Gastrocnemius medialis (tissue), 4 donors: ENCODE measurements around the gene TPK1. TPM values are rescaled to one million over a fixed set of nuclear protein-coding genes. Genes with fewer than 3 reads are reported as not detected.

ENCODE experiments used
- ATAC-seq, 2 donors: fragments of 150-250 bp; one replicate each; pipeline ENCODE4 v1.9.1; 2016
- DNase-seq, 2 donors: peaks; one replicate each; pipeline ENCODE4 v3.0.0-alpha.2; 2019
- H3K27ac ChIP-seq, 4 donors: fragments of 200-600 bp; sonication (generic); 1 replicate in 1 of 4; 2 replicates in 3 of 4; pipeline ENCODE4 v1.5.1; 2016 to 2018; ENCODE audit warnings: mild to moderate bottlenecking in 2 of 4, moderate library complexity in 1 of 4
- H3K27me3 ChIP-seq, 3 donors: fragments of 200-600 bp; sonication (generic) in 2 of 3; 1 replicate in 1 of 3; 2 replicates in 2 of 3; pipeline versions ENCODE4 v1.5.1 to v1.6.0; 2016 to 2019; ENCODE audit warnings: mild to moderate bottlenecking in 1 of 3, moderate library complexity in 1 of 3
- H3K36me3 ChIP-seq, 2 donors: fragments of 200-600 bp; sonication (generic) in 1 of 2; one replicate each; pipeline ENCODE4 v1.5.1; 2017 to 2018
- H3K4me1 ChIP-seq, 2 donors: fragments of 200-600 bp; sonication (generic) in 1 of 2; one replicate each; pipeline ENCODE4 v1.5.1; 2016 to 2017; ENCODE audit warnings: mild to moderate bottlenecking in 2 of 2
- H3K4me3 ChIP-seq, 4 donors: fragments of 200-600 bp; sonication (generic) in 3 of 4; 1 replicate in 1 of 4; 2 replicates in 3 of 4; pipeline ENCODE4 v1.5.1; 2016 to 2019; ENCODE audit warnings: mild to moderate bottlenecking in 2 of 4
- H3K9me3 ChIP-seq, 3 donors: fragments of 200-600 bp; sonication (generic) in 2 of 3; 1 replicate in 1 of 3; 2 replicates in 2 of 3; pipeline ENCODE4 v1.5.1; 2016 to 2019
- CTCF ChIP-seq, 5 experiments: fragments of 450-650 bp in 3 of 5; fragments of 200-600 bp in 2 of 5; sonication (generic) in 2 of 5; IDR thresholded peaks in 4 of 5; conservative IDR thresholded peaks in 1 of 5; 1 replicate in 4 of 5; 2 replicates in 1 of 5; pipeline ENCODE4 v1.5.1; 2016 to 2019; ENCODE audit warnings: antibody characterized with exemption in 5 of 5, mild to moderate bottlenecking in 3 of 5, moderate library complexity in 3 of 5
- POLR2A ChIP-seq, 2 donors: fragments of 450-650 bp; IDR thresholded peaks; one replicate each; pipeline ENCODE4 v1.6.1; 2017; ENCODE audit warnings: antibody characterized with exemption in 2 of 2, mild to moderate bottlenecking in 2 of 2, moderate library complexity in 2 of 2
- in situ Hi-C, 4 donors: fragments of 200-750 bp; cut with MboI; loops; one replicate each; pipeline versions ENCODE4 v1.15.0 to v1.8.0; 2017; ENCODE audit warnings: low sequenced_read_pairs in 4 of 4
- intact Hi-C: fragments of 100-400 bp; cut with DNase I; formaldehyde crosslinking; loops from one replicate; pipeline ENCODE4 v1.15.1; 2023; ENCODE audit warnings: low total_unique reads
- total RNA-seq, 4 donors: library from RNA; depleted of rRNA; stranded (reverse); fragments of >200 nt; gene quantifications; one replicate each; pipeline versions ENCODE4 v1.1.0 to v1.2.3, GENCODE V29; 2016

TPK1 gene
- total RNA-seq, 4 donors from 2014 or later, result 2.0 to 6.9 (median 2.7) TPM

GRCh38 chr7:144836545-144836842, 641 bp upstream of the TPK1 start:
- Histone ChIP-seq H3K4me1 (peaks cover 11 to 15% of the 10 kb centered on the region in 2 donors), H3K36me3 (no peaks in the 10 kb centered on the region), H3K9me3 (no peaks in the 10 kb centered on the region), H3K27ac (peak overlapping the region; percentile 83 to 90 (median 85)), H3K27me3 (no peaks in the 10 kb centered on the region), H3K4me3 (peak overlapping the region; percentile 58 to 80 (median 68))
- DNase-seq (no peak), ATAC-seq (no peak)
- no peak for TF ChIP-seq CTCF (IDR thresholded peaks at IDR 0.05 in 4 of 5, conservative IDR thresholded peaks at IDR 0.05 in 1 of 5)
- no peak for TF ChIP-seq POLR2A (IDR thresholded peaks at IDR 0.05)
- in situ Hi-C loops, result no loop called here
- intact Hi-C loops, result no loop called here

DNA sequence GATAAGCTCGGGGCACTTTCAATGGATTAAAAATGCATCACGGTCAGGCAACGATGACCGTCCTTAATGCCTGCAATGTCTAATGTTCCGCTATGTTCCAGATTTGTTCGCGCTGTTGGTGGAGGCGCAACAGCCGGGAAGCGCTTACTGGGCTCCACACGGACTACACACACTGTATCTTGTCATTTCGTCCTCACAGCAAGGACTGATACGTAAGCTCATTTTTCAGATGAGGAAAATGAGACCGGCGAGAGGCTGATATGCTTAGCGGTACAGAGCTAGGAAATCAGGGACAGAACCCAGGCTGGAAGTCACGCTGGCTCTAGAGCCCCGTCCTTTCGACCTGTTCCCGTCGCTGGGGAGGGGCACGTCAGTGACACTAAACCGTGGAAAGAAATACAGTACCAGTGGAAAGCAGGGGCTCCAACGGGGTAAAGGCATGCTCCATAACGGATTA, 670 bp downstream of the TPK1 start:
- DNase-seq, result peak; percentile 24 to 25
- H3K4me3 ChIP-seq, result peak overlapping the region; percentile 58 to 80 (median 68)
- peaks cover 11 to 15% of the 10 kb centered on the region in 2 donors for H3K4me1 ChIP-seq
- in situ Hi-C loops (no loop called here), intact Hi-C loops (no loop called here)
- H3K36me3 ChIP-seq, result no peaks in the 10 kb centered on the region
- H3K27ac ChIP-seq, result peak overlapping the region; percentile 83 to 90 (median 85)
- H3K9me3 ChIP-seq, result no peaks in the 10 kb centered on the region
- TF ChIP-seq POLR2A (IDR thresholded peaks at IDR 0.05) (no peak), CTCF (IDR thresholded peaks at IDR 0.05 in 4 of 5, conservative IDR thresholded peaks at IDR 0.05 in 1 of 5) (no peak)
- ATAC-seq, result peak; percentile 73 to 76
- H3K27me3 ChIP-seq, result no peaks in the 10 kb centered on the region

DNA sequence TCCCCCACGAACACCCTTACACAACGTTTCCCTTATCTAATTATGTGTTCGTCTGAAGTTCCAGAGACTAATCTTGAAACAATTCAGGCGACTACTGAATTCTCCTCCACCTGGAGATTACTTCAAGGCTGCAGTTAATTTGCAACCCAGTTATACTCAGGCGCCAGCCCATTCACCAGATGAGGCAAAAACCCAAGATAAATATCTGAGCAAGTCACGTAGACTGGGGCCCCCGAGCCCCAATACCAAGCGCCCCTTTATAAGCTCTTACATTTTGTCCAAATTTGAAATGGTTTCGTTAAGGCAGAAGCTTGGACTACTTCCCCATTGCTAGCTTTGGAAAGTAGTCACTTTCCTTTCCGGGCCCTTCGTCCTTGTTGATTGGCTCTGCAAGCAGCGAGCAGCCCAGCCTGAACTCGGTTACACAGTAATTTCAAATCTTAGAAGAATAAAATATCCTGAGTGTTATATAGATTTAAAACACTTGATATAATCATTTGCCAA, 1.2 kb downstream of the TPK1 start:
- in situ Hi-C loops, result no loop called here
- peak overlapping the region; percentile 83 to 90 (median 85) for H3K27ac ChIP-seq
- no peak for DNase-seq

DNA sequence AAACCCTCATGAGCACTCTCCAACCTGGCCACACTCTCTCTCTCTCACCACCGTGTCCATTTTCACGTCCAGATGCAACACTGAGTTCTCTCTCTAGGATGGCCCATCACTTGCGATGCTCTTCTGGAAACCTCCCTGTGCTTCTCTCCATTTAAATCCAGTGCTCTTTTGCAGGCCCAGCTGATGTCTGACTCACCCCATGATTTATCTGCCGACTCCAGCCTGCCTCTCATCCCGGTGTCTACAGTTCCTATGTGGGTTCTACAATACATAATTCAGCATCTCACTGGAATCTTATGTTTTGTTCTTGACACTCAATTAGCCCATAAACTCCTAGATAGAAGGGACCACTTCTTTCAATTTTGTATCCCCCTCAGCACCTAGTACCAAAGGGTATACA, 5.0 kb downstream of the TPK1 start:
- Histone ChIP-seq H3K4me1 (peaks cover 6 to 12% of the 10 kb centered on the region in 2 donors), H3K27me3 (no peaks in the 10 kb centered on the region), H3K27ac (no peak overlapping the region), H3K9me3 (no peaks in the 10 kb centered on the region), H3K36me3 (no peaks in the 10 kb centered on the region), H3K4me3 (no peak overlapping the region)
- intact Hi-C loops (no loop called here), in situ Hi-C loops (no loop called here)
- DNase-seq (no peak), ATAC-seq (no peak)
- TF ChIP-seq POLR2A (IDR thresholded peaks at IDR 0.05) (no peak), CTCF (IDR thresholded peaks at IDR 0.05 in 4 of 5, conservative IDR thresholded peaks at IDR 0.05 in 1 of 5) (no peak)

More for the DNA sequence above, 1.2 kb downstream of the TPK1 start:
- Histone ChIP-seq H3K27me3 (no peaks in the 10 kb centered on the region), H3K4me3 (peak overlapping the region; percentile 58 to 80 (median 68)), H3K9me3 (no peaks in the 10 kb centered on the region), H3K36me3 (no peaks in the 10 kb centered on the region), H3K4me1 (peaks cover 11 to 15% of the 10 kb centered on the region in 2 donors)
- ATAC-seq, result peak in 1 of 2 donors; percentile 9
- no peak for TF ChIP-seq POLR2A (IDR thresholded peaks at IDR 0.05)
- TF ChIP-seq CTCF (IDR thresholded peaks at IDR 0.05 in 4 of 5, conservative IDR thresholded peaks at IDR 0.05 in 1 of 5), result no peak
- intact Hi-C loops, result no loop called here
